HS-5 (cell line): Measurements from ENCODE around the gene NETO2.
"Not testable (repeated sequence)": the region's sequence is repeated elsewhere in the genome, so short reads cannot be mapped to it uniquely, and the experiment has no call there.

Experiments used
- DNase-seq: peaks from one replicate; pipeline ENCODE4 v3.0.0-alpha.2; 2012; ENCODE audit warnings: low read depth

NETO2 gene, protein sequence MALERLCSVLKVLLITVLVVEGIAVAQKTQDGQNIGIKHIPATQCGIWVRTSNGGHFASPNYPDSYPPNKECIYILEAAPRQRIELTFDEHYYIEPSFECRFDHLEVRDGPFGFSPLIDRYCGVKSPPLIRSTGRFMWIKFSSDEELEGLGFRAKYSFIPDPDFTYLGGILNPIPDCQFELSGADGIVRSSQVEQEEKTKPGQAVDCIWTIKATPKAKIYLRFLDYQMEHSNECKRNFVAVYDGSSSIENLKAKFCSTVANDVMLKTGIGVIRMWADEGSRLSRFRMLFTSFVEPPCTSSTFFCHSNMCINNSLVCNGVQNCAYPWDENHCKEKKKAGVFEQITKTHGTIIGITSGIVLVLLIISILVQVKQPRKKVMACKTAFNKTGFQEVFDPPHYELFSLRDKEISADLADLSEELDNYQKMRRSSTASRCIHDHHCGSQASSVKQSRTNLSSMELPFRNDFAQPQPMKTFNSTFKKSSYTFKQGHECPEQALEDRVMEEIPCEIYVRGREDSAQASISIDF

DNA sequence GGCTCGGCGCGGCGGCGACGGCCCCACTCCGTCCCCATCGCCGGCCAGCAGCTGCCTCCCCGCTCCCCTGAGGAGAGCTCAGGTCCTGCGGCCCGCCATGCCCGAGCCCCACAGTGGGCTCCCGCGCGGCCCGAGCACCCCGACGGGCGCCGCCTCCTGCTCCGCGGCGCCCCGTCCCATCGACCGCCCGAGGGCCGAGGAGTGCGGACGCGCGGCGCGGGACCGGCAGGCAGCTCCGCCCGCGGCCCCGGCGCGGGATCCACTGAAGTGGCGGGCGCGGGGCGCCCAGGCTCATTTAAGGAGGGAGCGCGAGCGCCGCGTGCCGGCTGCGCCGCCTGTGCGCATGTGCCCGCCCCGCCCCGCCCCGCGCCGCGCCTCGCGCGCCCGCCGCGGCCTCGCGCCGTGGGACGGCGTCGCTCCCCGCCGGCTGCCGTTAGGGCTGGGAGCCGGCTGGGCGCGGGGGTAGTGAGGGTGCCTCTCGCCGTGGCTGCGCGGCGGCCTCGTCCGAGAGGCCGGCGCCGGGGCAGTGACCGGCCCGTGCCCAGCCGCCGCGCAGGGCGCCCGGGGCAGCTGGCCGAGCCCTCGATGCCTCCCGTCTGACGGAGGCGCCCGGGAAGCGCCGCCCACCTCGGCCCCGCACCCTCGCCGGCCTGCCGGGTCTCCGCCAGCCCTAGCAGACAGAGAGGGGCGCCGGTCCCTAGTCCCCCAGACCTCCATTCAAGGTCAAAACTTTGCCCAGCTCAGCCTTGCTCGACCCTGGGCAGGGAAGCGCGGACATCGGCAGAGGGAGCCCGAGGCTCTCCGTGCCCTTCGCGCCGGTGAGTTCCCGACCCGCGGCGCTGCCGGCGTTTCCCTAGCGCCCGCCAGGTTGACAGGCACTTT, at the start of gene NETO2:
Gene NETO2 (minus strand): TSS at position 269 of the 882 bp plus-strand sequence. CDS start 333 bp downstream, outside the sequence.
- no peak for DNase-seq

DNA sequence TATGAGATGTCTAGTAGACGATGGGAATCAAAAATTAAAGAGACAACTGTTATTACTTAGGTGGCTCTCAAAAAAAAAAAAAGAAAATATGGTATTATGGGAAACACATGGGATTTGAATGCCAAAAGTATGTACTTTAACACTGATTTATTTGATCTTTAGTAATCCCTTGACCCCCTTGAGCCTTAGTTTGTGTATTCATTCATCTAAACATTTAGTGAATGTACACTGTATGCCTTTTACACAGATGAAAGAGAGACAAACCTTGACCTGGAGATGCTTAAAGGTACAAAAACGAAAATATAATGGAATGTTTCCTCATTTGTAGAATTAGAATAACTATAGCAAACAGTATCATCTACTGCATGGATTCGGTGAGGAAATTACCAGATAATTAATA, 38.6 kb upstream of the NETO2 start:
- no peak for DNase-seq

DNA sequence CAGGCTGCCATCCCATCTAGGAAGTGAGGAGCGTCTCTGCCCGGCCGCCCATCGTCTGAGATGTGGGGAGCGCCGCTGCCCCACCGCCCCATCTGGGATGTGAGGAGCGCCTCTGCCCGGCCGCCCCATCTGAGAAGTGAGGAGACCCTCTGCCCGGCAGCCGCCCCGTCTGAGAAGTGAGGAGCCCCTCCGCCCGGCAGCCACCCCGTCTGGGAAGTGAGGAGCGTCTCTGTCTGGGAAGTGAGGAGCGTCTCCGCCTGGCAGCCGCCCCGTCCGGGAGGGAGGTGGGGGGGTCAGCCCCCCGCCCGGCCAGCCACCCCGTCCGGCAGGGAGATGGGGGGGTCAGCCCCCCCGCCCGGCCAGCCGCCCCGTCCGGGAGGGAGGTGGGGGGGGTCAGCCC, 37.3 kb upstream of the NETO2 start:
- not testable (repeated sequence) for DNase-seq

GRCh38 chr16:47180073-47180472, 36.3 kb upstream of the NETO2 start:
- DNase-seq: no peak

- no peak for DNase-seq
These were observed 31.4 kb upstream of the NETO2 start for GRCh38 chr16:47175152-47175551.

GRCh38 chr16:47162670-47163420, 19.1 kb upstream of the NETO2 start:
- DNase-seq: no peak

DNA sequence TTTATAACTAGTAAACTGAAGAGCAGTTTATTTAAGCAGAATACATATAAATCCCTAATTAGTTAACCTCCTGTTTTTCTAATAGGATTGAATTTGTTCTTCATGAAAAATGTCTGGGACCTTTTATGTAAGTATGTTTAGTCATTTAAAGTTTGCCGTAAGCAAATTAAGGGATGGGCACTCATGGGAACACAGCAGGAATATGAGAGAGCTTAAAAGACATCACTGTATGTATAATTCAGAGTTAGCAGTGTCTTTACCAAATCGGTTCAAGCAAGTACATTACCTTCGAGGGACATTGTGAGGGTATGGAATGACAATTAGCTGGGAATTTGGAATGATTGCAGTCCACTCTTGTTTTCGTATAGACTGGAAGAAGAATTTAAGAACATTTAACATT, 17.7 kb upstream of the NETO2 start:
- DNase-seq: no peak

DNA sequence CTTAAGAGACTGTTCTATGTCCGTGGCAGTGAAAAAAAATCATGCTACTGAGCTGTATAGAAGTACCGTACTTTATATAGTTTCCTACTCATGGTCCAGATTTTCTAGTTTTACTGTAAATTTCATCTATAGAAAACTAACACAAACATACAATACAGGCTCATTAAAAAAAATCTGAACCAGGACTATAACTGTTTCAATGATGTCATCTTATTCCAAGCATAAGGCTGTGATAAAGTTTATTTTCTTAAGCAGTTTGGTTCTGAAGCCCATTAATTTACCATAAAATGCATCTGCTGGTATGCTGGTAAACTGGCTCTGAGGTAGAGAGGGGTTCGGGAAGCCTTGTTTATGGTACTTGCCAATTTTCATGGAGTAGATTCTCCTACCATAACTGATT, 16.7 kb upstream of the NETO2 start:
- DNase-seq: no peak

DNA sequence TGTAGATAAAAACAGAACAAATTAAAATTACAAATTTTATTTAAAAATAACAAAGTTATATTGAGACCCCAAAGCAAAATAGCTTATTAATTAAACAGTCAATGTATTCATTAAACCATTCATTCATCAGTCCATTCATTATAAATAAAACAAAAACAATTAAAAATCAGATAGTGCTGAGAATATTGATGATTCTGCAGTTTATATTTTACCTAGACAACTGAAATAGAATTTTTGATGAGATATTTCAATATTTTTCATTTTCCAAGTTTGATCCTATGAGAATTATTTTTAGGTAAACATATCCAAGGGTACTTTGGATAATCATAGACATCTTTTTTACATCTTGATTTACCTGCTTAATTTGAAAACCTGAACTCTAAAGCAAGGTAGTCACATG, 15.2 kb upstream of the NETO2 start:
- no peak for DNase-seq

GRCh38 chr16:47156680-47157215, 13.0 kb upstream of the NETO2 start:
- no peak for DNase-seq

DNA sequence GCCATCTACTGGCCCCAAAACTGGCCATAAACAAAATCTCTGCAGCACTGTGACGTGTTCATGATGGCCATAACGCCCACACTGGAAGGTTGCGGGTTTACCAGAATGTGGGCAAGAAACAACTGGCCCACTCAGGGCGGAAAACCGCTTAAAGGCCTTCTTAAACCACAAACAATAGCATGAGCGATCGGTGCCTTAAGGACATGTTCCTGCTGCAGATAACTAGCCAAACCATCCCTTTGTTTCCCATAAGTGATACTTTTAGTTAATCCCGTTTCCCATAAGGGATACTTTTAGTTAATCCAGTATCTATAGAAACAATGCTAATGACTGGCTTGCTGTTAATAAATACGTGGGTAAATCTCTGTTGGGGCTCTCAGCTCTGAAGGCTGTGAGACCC, 8.8 kb upstream of the NETO2 start:
- DNase-seq: not testable (repeated sequence)

- DNase-seq: no peak
These were observed 6.3 kb upstream of the NETO2 start for GRCh38 chr16:47150067-47150466.

DNA sequence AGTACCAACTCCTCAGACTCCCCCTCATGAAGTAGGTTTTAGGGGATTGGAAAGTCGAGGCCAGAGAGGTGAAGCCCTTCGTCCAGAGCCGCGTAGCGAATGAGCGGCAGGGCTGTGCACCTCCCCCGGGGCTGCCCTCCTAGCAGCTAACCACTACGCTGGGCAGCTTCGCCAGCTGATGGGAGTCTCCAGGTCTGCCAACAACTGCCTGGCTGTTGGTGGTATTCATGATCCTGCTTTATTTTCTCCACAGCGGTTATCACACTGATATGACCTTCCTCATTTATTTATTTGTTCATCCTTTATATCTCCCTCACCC, 773 bp upstream of the NETO2 start:
- DNase-seq: no peak

GRCh38 chr16:47142821-47143676, 696 bp downstream of the NETO2 start:
- DNase-seq: no peak

DNA sequence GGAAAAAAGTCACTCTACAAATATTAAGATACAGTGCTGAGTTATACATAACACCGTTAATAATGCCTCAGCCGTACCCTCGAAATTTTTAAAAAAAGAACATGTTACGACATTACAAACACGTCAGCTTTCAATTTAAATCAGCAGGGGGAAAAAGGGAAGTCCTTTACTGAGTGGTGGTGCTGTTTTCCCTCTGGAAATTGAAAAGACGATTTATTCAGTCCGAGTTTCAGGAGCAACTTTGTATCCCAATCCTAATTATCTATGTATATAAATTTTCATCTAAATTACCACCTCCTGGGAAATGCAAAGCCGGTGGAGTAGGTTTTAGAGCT, 1.3 kb downstream of the NETO2 start:
- DNase-seq: no peak

DNA sequence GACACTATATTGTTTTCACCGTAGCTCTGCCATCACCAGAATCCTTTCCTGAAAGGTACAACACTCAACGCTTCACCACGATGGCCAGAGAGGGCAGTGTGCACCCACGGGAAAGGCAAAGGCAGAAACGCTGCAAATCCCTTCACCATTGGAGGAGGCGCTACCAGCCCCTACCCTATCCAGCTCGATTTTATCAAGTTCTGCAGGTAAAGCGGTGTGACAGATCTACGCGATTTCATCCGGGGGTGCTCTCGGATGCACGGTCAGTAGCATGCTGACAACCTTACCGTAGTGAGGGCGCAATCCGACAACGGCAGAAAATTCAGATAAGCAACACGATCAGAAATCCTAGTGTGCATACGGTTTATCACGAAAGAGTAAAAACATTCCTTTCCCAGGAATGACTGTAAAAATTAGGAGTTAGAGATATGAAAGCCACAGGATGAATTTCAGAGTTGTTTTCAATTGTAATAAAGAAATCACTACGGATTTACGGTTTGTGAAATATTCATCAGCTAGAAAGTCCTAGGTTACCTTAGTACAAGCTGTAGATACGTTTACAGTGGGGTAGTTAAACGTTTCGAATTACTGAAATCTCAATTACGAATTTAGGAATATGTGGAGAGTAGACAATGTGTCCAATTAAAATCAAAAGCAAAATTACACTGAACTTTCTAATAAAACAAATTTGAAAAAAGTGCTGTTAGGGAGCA, 1.8 kb downstream of the NETO2 start:
- no peak for DNase-seq

DNA sequence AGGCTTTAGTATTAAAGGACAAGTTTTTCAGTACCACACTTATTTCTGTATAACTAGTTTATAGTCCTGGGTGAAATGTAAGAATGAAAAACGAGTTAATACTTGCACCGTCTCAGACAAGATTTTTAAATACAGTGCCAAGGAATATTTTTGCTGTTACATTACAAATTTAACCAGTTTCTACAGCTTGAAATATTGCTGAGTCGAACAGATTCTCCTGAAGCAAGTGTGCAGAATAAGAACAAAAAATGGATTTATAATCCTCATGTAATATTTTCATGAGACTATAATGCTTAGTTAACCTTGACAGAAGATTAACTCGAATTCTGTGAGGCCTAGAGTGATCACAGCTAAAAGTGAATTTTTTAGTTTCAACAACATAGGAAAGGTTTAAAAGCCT, 3.1 kb downstream of the NETO2 start:
- no peak for DNase-seq

GRCh38 chr16:47139561-47140185, 4.1 kb downstream of the NETO2 start:
- DNase-seq: no peak

- not testable (repeated sequence) for DNase-seq
These were observed 5.8 kb downstream of the NETO2 start for GRCh38 chr16:47137925-47138324.
